ENCODE measurements around the gene LARP4B.

- TF ChIP-seq CTCF (IDR thresholded peaks at IDR 0.05) (no peak), EZH2 (IDR thresholded peaks at IDR 0.05; ENCODE audit: borderline replicate concordance, insufficient read depth, low read depth, low read length, poor library complexity, severe bottlenecking) (no peak)
Measured at GRCh38 chr10:964988-965417, 33.5 kb upstream of the LARP4B start.

All from B cell (primary cell).